ENCODE measurements around the gene VWA7.

VWA7 gene

GRCh38 chr6:31722173-31722572, 55.0 kb downstream of the VWA7 start:
- no peaks in the 10 kb centered on the region for H3K79me2 ChIP-seq (ENCODE audit: insufficient read depth, low read length)
- H3K9ac ChIP-seq (ENCODE audit: low read length) = no peak overlapping the region
- peaks cover 8% of the 10 kb centered on the region for H3K4me1 ChIP-seq (ENCODE audit: insufficient read depth, low read length, severe bottlenecking)
- no peaks in the 10 kb centered on the region for H4K20me1 ChIP-seq (ENCODE audit: insufficient read depth, low read length)
- 0 out of 2 replicates have a peak, but pooled peaks cover 3% of the 10 kb centered on the region for H3K27me3 ChIP-seq (ENCODE audit: insufficient read depth, low read length)
- 0 out of 2 replicates have a peak, but pooled peaks cover under 1% of the 10 kb centered on the region for H3F3A ChIP-seq (ENCODE audit: insufficient read depth, low read length)
- no peak overlapping the region for H3K27ac ChIP-seq (ENCODE audit: low read depth, low read length, poor library complexity, severe bottlenecking)
- no peak overlapping the region for H3K4me2 ChIP-seq (ENCODE audit: low read length)
- H3K9me2 ChIP-seq (ENCODE audit: low read depth, low read length) = no peaks in the 10 kb centered on the region
- peaks cover 8% of the 10 kb centered on the region; the same call in 1 of the 2 replicates for H3K36me3 ChIP-seq (ENCODE audit: insufficient read depth, low read length)
- no peak overlapping the region for H3K4me3 ChIP-seq (ENCODE audit: low read depth, low read length, poor library complexity, severe bottlenecking)
- no peak overlapping the region for H2AFZ ChIP-seq (ENCODE audit: low read length)
- TF ChIP-seq CTCF (IDR thresholded peaks at IDR 0.05; ENCODE audit: low read length) (no peak), EZH2 (IDR thresholded peaks at IDR 0.05; ENCODE audit: borderline replicate concordance, low read length) (no peak)
- no peaks in the 10 kb centered on the region for H3K9me3 ChIP-seq (ENCODE audit: low read length)

- TF ChIP-seq CTCF (IDR thresholded peaks at IDR 0.05; ENCODE audit: low read length) (no peak), EZH2 (IDR thresholded peaks at IDR 0.05; ENCODE audit: borderline replicate concordance, low read length) (no peak)
- Histone ChIP-seq H3K36me3 (ENCODE audit: insufficient read depth, low read length) (peaks cover 8% of the 10 kb centered on the region; the same call in 1 of the 2 replicates), H2AFZ (ENCODE audit: low read length) (no peak within 1 kb of the TSS), H3K4me3 (ENCODE audit: low read depth, low read length, poor library complexity, severe bottlenecking) (no peak within 1 kb of the TSS), H3K9me2 (ENCODE audit: low read depth, low read length) (no peaks in the 10 kb centered on the region), H3K9me3 (ENCODE audit: low read length) (no peaks in the 10 kb centered on the region), H3K4me1 (ENCODE audit: insufficient read depth, low read length, severe bottlenecking) (peaks cover 1% of the 10 kb centered on the region), H4K20me1 (ENCODE audit: insufficient read depth, low read length) (no peaks in the 10 kb centered on the region), H3K27me3 (ENCODE audit: insufficient read depth, low read length) (0 out of 2 replicates have a peak, but pooled peaks cover 3% of the 10 kb centered on the region), H3K27ac (ENCODE audit: low read depth, low read length, poor library complexity, severe bottlenecking) (no peak within 1 kb of the TSS), H3K4me2 (ENCODE audit: low read length) (no peak within 1 kb of the TSS), H3K79me2 (ENCODE audit: insufficient read depth, low read length) (no peaks in the 10 kb centered on the region), H3F3A (ENCODE audit: insufficient read depth, low read length) (0 out of 2 replicates have a peak, but pooled peaks cover 4% of the 10 kb centered on the region), H3K9ac (ENCODE audit: low read length) (no peak within 1 kb of the TSS)
Measured at GRCh38 chr6:31721351-31722020, 55.6 kb downstream of the VWA7 start, which contains the start of gene LY6G6C. TSS of gene LY6G6C (minus strand) at chr6:31721746. CDS start at chr6:31721679, 67 bp downstream.

GRCh38 chr6:31720196-31720770, 56.8 kb downstream of the VWA7 start:
- Histone ChIP-seq H3K27me3 (ENCODE audit: insufficient read depth, low read length) (peaks cover 3% of the 10 kb centered on the region; the same call in 1 of the 2 replicates), H3K79me2 (ENCODE audit: insufficient read depth, low read length) (no peaks in the 10 kb centered on the region), H3F3A (ENCODE audit: insufficient read depth, low read length) (0 out of 2 replicates have a peak, but pooled peaks cover 4% of the 10 kb centered on the region), H3K9me2 (ENCODE audit: low read depth, low read length) (no peaks in the 10 kb centered on the region), H3K27ac (ENCODE audit: low read depth, low read length, poor library complexity, severe bottlenecking) (no peak overlapping the region), H3K9ac (ENCODE audit: low read length) (no peak overlapping the region), H3K4me3 (ENCODE audit: low read depth, low read length, poor library complexity, severe bottlenecking) (no peak overlapping the region), H3K36me3 (ENCODE audit: insufficient read depth, low read length) (no peaks in the 10 kb centered on the region), H2AFZ (ENCODE audit: low read length) (no peak overlapping the region), H3K4me1 (ENCODE audit: insufficient read depth, low read length, severe bottlenecking) (no peaks in the 10 kb centered on the region), H3K9me3 (ENCODE audit: low read length) (no peaks in the 10 kb centered on the region), H4K20me1 (ENCODE audit: insufficient read depth, low read length) (no peaks in the 10 kb centered on the region), H3K4me2 (ENCODE audit: low read length) (no peak overlapping the region)
- no peak for TF ChIP-seq EZH2 (IDR thresholded peaks at IDR 0.05; ENCODE audit: borderline replicate concordance, low read length)

Measured in OCI-LY1 (cell line).